ENCODE measurements around the gene GPANK1. TPM values are rescaled to one million over a fixed set of nuclear protein-coding genes. Genes with fewer than 3 reads are reported as not detected.
"Not testable (repeated sequence)": the region's sequence is repeated elsewhere in the genome, so short reads cannot be mapped to it uniquely, and the experiment has no call there.

GPANK1 gene
- total RNA-seq, 4 donors from 2014 or later, result 22.3 to 32.5 (median 24.3) TPM

DNA sequence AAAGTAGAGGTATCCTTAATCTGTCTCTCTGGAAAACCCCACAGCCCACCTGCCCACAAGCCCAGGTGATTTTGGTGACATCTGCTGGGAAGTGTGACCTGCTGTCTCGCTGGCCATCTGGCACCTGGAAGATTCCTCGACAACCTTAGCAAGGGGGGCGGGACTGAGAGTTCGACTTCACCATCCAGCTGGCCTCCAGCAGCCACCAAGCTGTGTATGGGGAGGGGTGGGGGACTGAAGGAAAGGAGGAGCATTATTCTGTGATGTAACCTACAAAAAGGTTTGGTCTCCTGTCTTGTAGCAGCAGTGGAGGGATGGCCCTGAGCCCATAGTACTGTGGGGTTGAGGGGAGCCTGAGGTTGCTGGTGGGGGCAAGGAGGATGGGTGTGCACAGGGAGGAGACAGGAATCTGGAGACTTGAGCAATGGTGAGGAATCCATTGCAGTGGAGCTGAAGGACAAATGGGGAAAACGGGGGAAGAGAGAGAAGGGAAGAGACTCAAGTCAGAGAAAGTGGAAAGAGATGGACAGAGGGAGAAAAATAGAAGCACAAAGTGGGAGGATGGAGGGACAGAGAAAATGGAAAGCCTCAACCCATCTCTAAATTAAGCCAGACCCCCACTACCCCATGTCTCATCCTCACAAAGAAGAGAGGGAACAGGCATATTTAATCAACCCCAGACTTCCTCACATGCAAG is 45.9 kb upstream of the GPANK1 start:
- 63 to 68% methylated on average over 5 of the region's 5 CpGs for WGBS, 2 donors
- DNase-seq (ENCODE audit: low spot score in 2 of 2), result no peak
- intact Hi-C loops (cut with DNase I; ENCODE audit: low total_unique reads), result no loop called here
- no peak overlapping the region for H3K4me3 ChIP-seq (ENCODE audit: low read depth, poor library complexity, severe bottlenecking)
- TF ChIP-seq POLR2A (IDR thresholded peaks at IDR 0.05), result no peak
- TF ChIP-seq, protein P1, sequence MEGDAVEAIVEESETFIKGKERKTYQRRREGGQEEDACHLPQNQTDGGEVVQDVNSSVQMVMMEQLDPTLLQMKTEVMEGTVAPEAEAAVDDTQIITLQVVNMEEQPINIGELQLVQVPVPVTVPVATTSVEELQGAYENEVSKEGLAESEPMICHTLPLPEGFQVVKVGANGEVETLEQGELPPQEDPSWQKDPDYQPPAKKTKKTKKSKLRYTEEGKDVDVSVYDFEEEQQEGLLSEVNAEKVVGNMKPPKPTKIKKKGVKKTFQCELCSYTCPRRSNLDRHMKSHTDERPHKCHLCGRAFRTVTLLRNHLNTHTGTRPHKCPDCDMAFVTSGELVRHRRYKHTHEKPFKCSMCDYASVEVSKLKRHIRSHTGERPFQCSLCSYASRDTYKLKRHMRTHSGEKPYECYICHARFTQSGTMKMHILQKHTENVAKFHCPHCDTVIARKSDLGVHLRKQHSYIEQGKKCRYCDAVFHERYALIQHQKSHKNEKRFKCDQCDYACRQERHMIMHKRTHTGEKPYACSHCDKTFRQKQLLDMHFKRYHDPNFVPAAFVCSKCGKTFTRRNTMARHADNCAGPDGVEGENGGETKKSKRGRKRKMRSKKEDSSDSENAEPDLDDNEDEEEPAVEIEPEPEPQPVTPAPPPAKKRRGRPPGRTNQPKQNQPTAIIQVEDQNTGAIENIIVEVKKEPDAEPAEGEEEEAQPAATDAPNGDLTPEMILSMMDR (IDR thresholded peaks at IDR 0.05), result no peak

- H3K4me3 ChIP-seq (ENCODE audit: low read depth, poor library complexity, severe bottlenecking); DNase-seq (ENCODE audit: low spot score in 2 of 2); intact Hi-C loops (cut with DNase I; ENCODE audit: low total_unique reads): not testable (repeated sequence)
- WGBS, 2 donors, result 89 to 92% methylated on average over 11 of the region's 11 CpGs
These were observed 44.4 kb upstream of the GPANK1 start for GRCh38 chr6:31709157-31709556.

DNA sequence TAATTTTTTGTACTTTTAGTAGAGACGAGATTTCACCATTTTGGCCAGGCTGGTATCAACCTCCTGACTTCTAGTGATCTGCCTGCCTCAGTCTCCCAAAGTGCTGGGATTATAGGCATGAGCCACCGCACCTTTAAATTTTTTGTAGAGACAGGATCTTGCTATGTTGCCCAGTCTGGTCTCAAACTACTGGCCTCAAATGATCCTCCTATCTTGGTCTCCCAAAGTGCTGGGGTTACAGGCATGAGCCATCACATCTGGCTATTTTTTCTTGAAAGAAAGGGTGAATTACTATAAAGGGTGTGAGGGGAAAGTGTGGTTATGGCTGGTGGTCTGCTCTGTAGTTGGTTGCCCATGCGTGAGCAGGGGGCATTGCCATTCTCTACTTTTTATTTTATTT is 43.4 kb upstream of the GPANK1 start:
- WGBS, 2 donors, result 89 to 93% methylated on average over 3 of the region's 3 CpGs
- intact Hi-C loops (cut with DNase I; ENCODE audit: low total_unique reads), result no loop called here
- H3K4me3 ChIP-seq (ENCODE audit: low read depth, poor library complexity, severe bottlenecking), result no peak overlapping the region
- TF ChIP-seq POLR2A (IDR thresholded peaks at IDR 0.05), result no peak
- TF ChIP-seq, protein P1 (IDR thresholded peaks at IDR 0.05), result no peak
- DNase-seq (ENCODE audit: low spot score in 2 of 2), result no peak

DNA sequence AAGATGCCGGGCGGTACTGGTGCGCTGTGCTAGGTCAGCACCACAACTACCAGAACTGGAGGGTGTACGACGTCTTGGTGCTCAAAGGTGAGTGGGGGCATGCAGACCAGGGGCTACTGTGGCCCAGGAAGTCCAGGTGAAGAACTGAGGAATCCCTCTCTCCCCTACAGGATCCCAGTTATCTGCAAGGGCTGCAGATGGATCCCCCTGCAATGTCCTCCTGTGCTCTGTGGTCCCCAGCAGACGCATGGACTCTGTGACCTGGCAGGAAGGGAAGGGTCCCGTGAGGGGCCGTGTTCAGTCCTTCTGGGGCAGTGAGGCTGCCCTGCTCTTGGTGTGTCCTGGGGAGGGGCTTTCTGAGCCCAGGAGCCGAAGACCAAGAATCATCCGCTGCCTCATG is 42.9 kb upstream of the GPANK1 start:
- no peak for DNase-seq (ENCODE audit: low spot score in 2 of 2)
- TF ChIP-seq, protein P1 (IDR thresholded peaks at IDR 0.05), result no peak
- no peak for TF ChIP-seq POLR2A (IDR thresholded peaks at IDR 0.05)
- 75 to 93% methylated on average over 10 of the region's 10 CpGs for WGBS, 2 donors
- H3K4me3 ChIP-seq (ENCODE audit: low read depth, poor library complexity, severe bottlenecking), result no peak overlapping the region
- intact Hi-C loops (cut with DNase I; ENCODE audit: low total_unique reads), result no loop called here

GRCh38 chr6:31706599-31706998 is 41.8 kb upstream of the GPANK1 start, which contains the start of gene LY6G6F:
Gene LY6G6F, plus strand, starts transcription at chr6:31706866. Its CDS starts 41 bp downstream, at chr6:31706907.
- DNase-seq (ENCODE audit: low spot score in 2 of 2), result no peak
- TF ChIP-seq, protein P1 (IDR thresholded peaks at IDR 0.05), result no peak
- no peak for TF ChIP-seq POLR2A (IDR thresholded peaks at IDR 0.05)
- intact Hi-C loops (cut with DNase I; ENCODE audit: low total_unique reads), result no loop called here
- WGBS, 2 donors, result 64 to 65% methylated on average over 3 of the region's 3 CpGs
- no peak within 1 kb of the TSS for H3K4me3 ChIP-seq (ENCODE audit: low read depth, poor library complexity, severe bottlenecking)

DNA sequence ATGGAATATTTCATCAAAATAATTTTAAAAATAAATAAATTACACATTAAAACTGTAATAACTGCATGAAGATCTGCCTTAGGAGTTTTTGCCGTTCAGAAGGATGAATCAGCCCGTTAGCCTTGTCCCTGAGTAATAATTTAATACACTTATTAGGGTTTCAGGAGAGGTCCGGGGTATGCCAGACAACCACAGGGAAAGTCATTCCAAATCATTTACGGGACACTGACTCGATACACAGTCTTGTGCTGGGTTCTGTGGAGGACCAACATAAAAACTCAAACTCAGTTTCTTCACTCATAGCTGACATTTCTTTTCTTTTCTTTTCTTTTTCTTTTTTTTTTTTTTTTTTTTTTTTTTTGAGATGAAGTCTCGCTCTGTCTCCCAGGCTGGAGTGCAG is 41.1 kb upstream of the GPANK1 start:
- no peak for DNase-seq (ENCODE audit: low spot score in 2 of 2)
- 86% methylated on average over 6 of the region's 6 CpGs for WGBS, 2 donors
- no peak overlapping the region for H3K4me3 ChIP-seq (ENCODE audit: low read depth, poor library complexity, severe bottlenecking)
- intact Hi-C loops (cut with DNase I; ENCODE audit: low total_unique reads), result no loop called here
- TF ChIP-seq, protein P1 (IDR thresholded peaks at IDR 0.05), result no peak
- TF ChIP-seq POLR2A (IDR thresholded peaks at IDR 0.05), result no peak
